H9 (cell line): Measurements from ENCODE around the gene NXPH3. TPM values are rescaled to one million over a fixed set of nuclear protein-coding genes. Genes with fewer than 3 reads are reported as not detected.
A peak's percentile ranks its signal among the peaks of the same experiment; 100 is the strongest.

Source experiments
- DNase-seq: peaks from one replicate; pipeline ENCODE4 v3.0.0-alpha.2; 2017
- H2AFZ ChIP-seq: one replicate; pipeline ENCODE4 v1.6.1; 2013; ENCODE audit warnings: mild to moderate bottlenecking, low read length, control low read depth, moderate library complexity
- H2AK5ac ChIP-seq: 2 replicates; pipeline ENCODE4 v1.6.1; 2013; ENCODE audit warnings: low read length, control low read depth, mixed read lengths; ENCODE audit not compliant: insufficient read length
- H2BK120ac ChIP-seq: one replicate; pipeline ENCODE4 v1.6.1; 2013; ENCODE audit warnings: low read depth, mild to moderate bottlenecking, low read length, control low read depth, inconsistent platforms; ENCODE audit not compliant: poor library complexity, severe bottlenecking
- H2BK12ac ChIP-seq: 2 replicates; pipeline ENCODE4 v1.6.1; 2013; ENCODE audit warnings: low read length, control low read depth, mixed read lengths, low read depth; ENCODE audit not compliant: insufficient read length
- H2BK15ac ChIP-seq: 2 replicates; pipeline ENCODE4 v1.6.1; 2013; ENCODE audit warnings: low read depth, low read length, control low read depth
- H2BK20ac ChIP-seq: one replicate; pipeline ENCODE4 v1.6.1; 2013; ENCODE audit warnings: low read depth, mild to moderate bottlenecking, low read length, control low read depth, inconsistent platforms; ENCODE audit not compliant: poor library complexity, severe bottlenecking
- H2BK5ac ChIP-seq: 2 replicates; pipeline ENCODE4 v1.6.1; 2013; ENCODE audit warnings: low read length, control low read depth, mixed read lengths; ENCODE audit not compliant: insufficient read length
- H3K14ac ChIP-seq: 2 replicates; pipeline ENCODE4 v1.6.1; 2013; ENCODE audit warnings: low read length, control low read depth; ENCODE audit not compliant: insufficient read depth
- H3K18ac ChIP-seq: 2 replicates; pipeline ENCODE4 v1.6.1; 2013; ENCODE audit warnings: low read depth, mild to moderate bottlenecking, mixed read lengths, low read length, control low read depth; ENCODE audit not compliant: insufficient read length
- H3K23ac ChIP-seq: 2 replicates; pipeline ENCODE4 v1.6.1; 2013; ENCODE audit warnings: low read length, control low read depth, mixed read lengths, low read depth; ENCODE audit not compliant: insufficient read length
- H3K23me2 ChIP-seq: 2 replicates; pipeline ENCODE4 v1.6.1; 2013; ENCODE audit warnings: low read depth, mild to moderate bottlenecking, mixed read lengths, low read length, control low read depth; ENCODE audit not compliant: insufficient read length, poor library complexity, severe bottlenecking
- H3K27ac ChIP-seq: 2 replicates; pipeline ENCODE4 v1.5.1; 2013; ENCODE audit warnings: low read length, control low read depth, mixed read lengths, low read depth; ENCODE audit not compliant: insufficient read length
- H3K27me3 ChIP-seq: 2 replicates; pipeline ENCODE4 v1.6.1; 2013; ENCODE audit warnings: low read length, control low read depth, inconsistent platforms; ENCODE audit not compliant: insufficient read depth
- H3K4ac ChIP-seq: 2 replicates; pipeline ENCODE4 v1.6.1; 2013; ENCODE audit warnings: low read depth, mild to moderate bottlenecking, control low read depth, inconsistent platforms, low read length, moderate library complexity
- H3K4me1 ChIP-seq: 2 replicates; pipeline ENCODE4 v1.6.1; 2013; ENCODE audit warnings: low read length, control low read depth, inconsistent platforms; ENCODE audit not compliant: insufficient read depth
- H3K4me2 ChIP-seq: 2 replicates; pipeline ENCODE4 v1.6.1; 2013; ENCODE audit warnings: low read length, control low read depth, mixed read lengths; ENCODE audit not compliant: insufficient read length, insufficient read depth
- H3K56ac ChIP-seq: 2 replicates; pipeline ENCODE4 v1.6.1; 2013; ENCODE audit warnings: low read depth, mild to moderate bottlenecking, mixed read lengths, low read length, control low read depth; ENCODE audit not compliant: insufficient read length
- H3K79me1 ChIP-seq: 2 replicates; pipeline ENCODE4 v1.6.1; 2013; ENCODE audit warnings: low read depth, mild to moderate bottlenecking, moderate library complexity, low read length, control low read depth, inconsistent platforms; ENCODE audit not compliant: insufficient read depth, poor library complexity, severe bottlenecking
- H3K79me2 ChIP-seq: 2 replicates; pipeline ENCODE4 v1.6.1; 2013; ENCODE audit warnings: low read length, control low read depth, inconsistent platforms; ENCODE audit not compliant: insufficient read depth
- H3K9ac ChIP-seq: 2 replicates; pipeline ENCODE4 v1.6.1; 2013; ENCODE audit warnings: low read length, control low read depth, mixed read lengths; ENCODE audit not compliant: insufficient read length; ENCODE audit errors: extremely low read depth
- H3K9me3 ChIP-seq: one replicate; pipeline ENCODE4 v1.6.1; 2013; ENCODE audit warnings: low read depth, low read length, inconsistent platforms; ENCODE audit not compliant: control insufficient read depth
- H3T11ph ChIP-seq: one replicate; pipeline ENCODE4 v1.6.1; 2013; ENCODE audit warnings: mild to moderate bottlenecking, low read length, control low read depth, inconsistent platforms
- H4K20me1 ChIP-seq: one replicate; pipeline ENCODE4 v1.6.1; 2013; ENCODE audit not compliant: control insufficient read depth, insufficient read length, insufficient read depth
- H4K5ac ChIP-seq: 2 replicates; pipeline ENCODE4 v1.6.1; 2013; ENCODE audit warnings: low read depth, mild to moderate bottlenecking, mixed read lengths, low read length, control low read depth; ENCODE audit not compliant: insufficient read length
- H4K8ac ChIP-seq: replicated peaks from 2 replicates; pipeline ENCODE4 v1.6.1; 2013; ENCODE audit warnings: low read length, control low read depth, mixed read lengths, low read depth; ENCODE audit not compliant: insufficient read length
- H4K91ac ChIP-seq: 2 replicates; pipeline ENCODE4 v1.6.1; 2013; ENCODE audit warnings: low read depth, mild to moderate bottlenecking, moderate library complexity, mixed read lengths, low read length, control low read depth; ENCODE audit not compliant: insufficient read length
- H3K27ac Mint-ChIP-seq, 3 experiments: 2 replicates in 2 of 3; 3 replicates in 1 of 3; pipeline ENCODE4 v1.8.0; 2020 to 2021; ENCODE audit warnings: mixed read lengths in 3 of 3, mild to moderate bottlenecking in 1 of 3, moderate library complexity in 1 of 3
- H3K27me3 Mint-ChIP-seq: 2 replicates; pipeline ENCODE4 v1.8.0; 2021; ENCODE audit warnings: low read depth, mild to moderate bottlenecking, moderate library complexity, mixed read lengths
- H3K36me3 Mint-ChIP-seq, 3 experiments: 2 replicates in 2 of 3; 3 replicates in 1 of 3; pipeline ENCODE4 v1.8.0; 2020 to 2021; ENCODE audit warnings: low read depth in 3 of 3, mixed read lengths in 3 of 3; ENCODE audit not compliant: insufficient read depth in 1 of 3
- H3K4me1 Mint-ChIP-seq, 2 experiments: 2 replicates each; pipeline ENCODE4 v1.8.0; 2020; ENCODE audit warnings: mixed read lengths in 2 of 2
- H3K4me3 Mint-ChIP-seq, 2 experiments: 2 replicates in 1 of 2; 3 replicates in 1 of 2; pipeline ENCODE4 v1.8.0; 2020 to 2021; ENCODE audit warnings: mild to moderate bottlenecking in 2 of 2, mixed read lengths in 2 of 2, moderate library complexity in 1 of 2
- H3K9me3 Mint-ChIP-seq, 2 experiments: 2 replicates in 1 of 2; 3 replicates in 1 of 2; pipeline ENCODE4 v1.8.0; 2020; ENCODE audit warnings: mild to moderate bottlenecking in 2 of 2, mixed read lengths in 2 of 2, moderate library complexity in 1 of 2
- WGBS: extraction: QIAGEN DNeasy Blood & Tissue Kit; methylation state at CpG from one replicate; pipeline ENCODE4 v1.1.7; 2013; ENCODE audit warnings: missing lambda C conversion rate, low lambda C conversion rate, mixed read lengths; ENCODE audit not compliant: insufficient read length; ENCODE audit errors: extremely low coverage; 5-methylcytosine and 5-hydroxymethylcytosine counted together
- total RNA-seq: library from RNA; stranded (reverse); gene quantifications from 2 replicates; pipeline ENCODE4 v1.2.1, GENCODE V29; 2021
- TF ChIP-seq, protein P1 (sequence below): fragments of 200-600 bp; sonication (generic); conservative IDR thresholded peaks from 3 replicates; pipeline ENCODE4 v1.8.0; 2021; ENCODE audit warnings: antibody characterized with exemption, mild to moderate bottlenecking

Gene NXPH3
- total RNA-seq, 1 experiment from 2014 or later = 1.3 TPM

GRCh38 chr17:49548506-49549310, 27.0 kb upstream of the NXPH3 start:
- no peak overlapping the region for H2BK20ac ChIP-seq
- no peak overlapping the region for H2AK5ac ChIP-seq
- no peak overlapping the region for H4K91ac ChIP-seq
- H2AFZ ChIP-seq = no peak overlapping the region
- no peak overlapping the region for H2BK120ac ChIP-seq
- Mint-ChIP-seq H3K9me3 (no peaks in the 10 kb centered on the region), H3K36me3 (peaks cover 0 to 5% (median 3%) of the 10 kb centered on the region in 3 experiments; a peak in 3 of 7 replicates), H3K4me1 (peaks cover 40 to 43% of the 10 kb centered on the region in 2 experiments), H3K4me3 (no peak overlapping the region), H3K27me3 (peaks cover 9% of the 10 kb centered on the region), H3K27ac (peak overlapping the region in 1 of 3 experiments; percentile 62; a peak in 1 of 7 replicates)
- WGBS = no CpG with 5 or more reads among the region's 8 CpGs
- no peak overlapping the region for H3K27ac ChIP-seq
- TF ChIP-seq, protein P1, sequence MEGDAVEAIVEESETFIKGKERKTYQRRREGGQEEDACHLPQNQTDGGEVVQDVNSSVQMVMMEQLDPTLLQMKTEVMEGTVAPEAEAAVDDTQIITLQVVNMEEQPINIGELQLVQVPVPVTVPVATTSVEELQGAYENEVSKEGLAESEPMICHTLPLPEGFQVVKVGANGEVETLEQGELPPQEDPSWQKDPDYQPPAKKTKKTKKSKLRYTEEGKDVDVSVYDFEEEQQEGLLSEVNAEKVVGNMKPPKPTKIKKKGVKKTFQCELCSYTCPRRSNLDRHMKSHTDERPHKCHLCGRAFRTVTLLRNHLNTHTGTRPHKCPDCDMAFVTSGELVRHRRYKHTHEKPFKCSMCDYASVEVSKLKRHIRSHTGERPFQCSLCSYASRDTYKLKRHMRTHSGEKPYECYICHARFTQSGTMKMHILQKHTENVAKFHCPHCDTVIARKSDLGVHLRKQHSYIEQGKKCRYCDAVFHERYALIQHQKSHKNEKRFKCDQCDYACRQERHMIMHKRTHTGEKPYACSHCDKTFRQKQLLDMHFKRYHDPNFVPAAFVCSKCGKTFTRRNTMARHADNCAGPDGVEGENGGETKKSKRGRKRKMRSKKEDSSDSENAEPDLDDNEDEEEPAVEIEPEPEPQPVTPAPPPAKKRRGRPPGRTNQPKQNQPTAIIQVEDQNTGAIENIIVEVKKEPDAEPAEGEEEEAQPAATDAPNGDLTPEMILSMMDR = peak; percentile 88
- no peaks in the 10 kb centered on the region for H3K23me2 ChIP-seq
- H3K9me3 ChIP-seq = no peaks in the 10 kb centered on the region
- no peaks in the 10 kb centered on the region for H4K20me1 ChIP-seq
- no peak overlapping the region for H3K23ac ChIP-seq
- no peaks in the 10 kb centered on the region for H3K4me1 ChIP-seq
- no peak overlapping the region for H3K56ac ChIP-seq
- no peak overlapping the region for H4K5ac ChIP-seq
- H4K8ac ChIP-seq = no peak overlapping the region
- H2BK15ac ChIP-seq = no peak overlapping the region
- H3K4me2 ChIP-seq = no peak overlapping the region
- H3K4ac ChIP-seq = no peak overlapping the region
- no peak overlapping the region for H3K18ac ChIP-seq
- H3K79me2 ChIP-seq = no peaks in the 10 kb centered on the region
- no peak overlapping the region for H3K14ac ChIP-seq
- H3K79me1 ChIP-seq = no peaks in the 10 kb centered on the region
- no peak overlapping the region for H3K9ac ChIP-seq
- H3K27me3 ChIP-seq = no peaks in the 10 kb centered on the region
- H2BK12ac ChIP-seq = no peak overlapping the region
- H3T11ph ChIP-seq = no peak overlapping the region
- DNase-seq = peak; percentile 91
- no peak overlapping the region for H2BK5ac ChIP-seq
